GM19452 (cell line): ENCODE measurements around the gene CENPU.
A peak's percentile ranks its signal among the peaks of the same experiment; 100 is the strongest.
"Not testable (repeated sequence)": the region's sequence is repeated elsewhere in the genome, so short reads cannot be mapped to it uniquely, and the experiment has no call there.

Experiments used
- ATAC-seq: cut with Tn5 transposase; IDR thresholded peaks from one replicate; pipeline ENCODE4 v1.9.1; 2021; ENCODE audit not compliant: unreplicated experiment

Gene CENPU, protein sequence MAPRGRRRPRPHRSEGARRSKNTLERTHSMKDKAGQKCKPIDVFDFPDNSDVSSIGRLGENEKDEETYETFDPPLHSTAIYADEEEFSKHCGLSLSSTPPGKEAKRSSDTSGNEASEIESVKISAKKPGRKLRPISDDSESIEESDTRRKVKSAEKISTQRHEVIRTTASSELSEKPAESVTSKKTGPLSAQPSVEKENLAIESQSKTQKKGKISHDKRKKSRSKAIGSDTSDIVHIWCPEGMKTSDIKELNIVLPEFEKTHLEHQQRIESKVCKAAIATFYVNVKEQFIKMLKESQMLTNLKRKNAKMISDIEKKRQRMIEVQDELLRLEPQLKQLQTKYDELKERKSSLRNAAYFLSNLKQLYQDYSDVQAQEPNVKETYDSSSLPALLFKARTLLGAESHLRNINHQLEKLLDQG

GRCh38 chr4:184733654-184734524, at the start of gene CENPU:
TSS of gene CENPU (minus strand) at chr4:184734096. CDS start at chr4:184734062, 34 bp downstream.
- ATAC-seq, result peak; percentile 91

DNA sequence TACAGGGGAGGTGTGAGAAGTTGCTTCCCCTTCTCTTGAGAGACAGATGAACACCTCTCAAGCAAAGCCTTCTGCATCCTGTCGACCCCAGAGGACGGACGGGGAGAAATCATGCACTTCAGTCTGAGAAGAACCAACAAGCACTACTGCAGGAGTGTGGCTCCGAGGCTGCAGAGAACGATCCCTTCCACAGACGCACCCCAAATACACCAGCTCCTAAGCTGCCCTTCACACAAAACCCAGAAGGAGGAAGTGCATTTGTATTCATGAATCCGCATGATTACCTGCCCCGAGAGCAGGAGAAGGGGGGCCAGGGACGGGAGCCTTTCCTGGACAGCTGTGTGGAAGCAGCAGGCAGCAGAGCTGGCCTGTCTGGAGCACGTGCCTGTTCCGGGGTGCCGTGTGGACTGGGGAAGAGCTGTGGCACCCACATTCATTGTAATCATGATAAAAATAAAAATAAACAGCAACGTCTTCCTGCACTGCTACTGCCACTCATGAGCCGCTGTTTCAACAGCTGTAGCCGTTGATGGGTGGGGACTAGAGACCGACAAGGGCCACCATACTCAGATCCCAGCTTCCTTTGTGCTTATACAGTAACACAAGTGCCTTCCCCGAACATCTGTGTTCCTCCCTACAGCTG, 49.0 kb upstream of the CENPU start:
- ATAC-seq, result no peak

- not testable (repeated sequence) for ATAC-seq
These were observed 45.3 kb upstream of the CENPU start for GRCh38 chr4:184779160-184779559.

GRCh38 chr4:184778325-184778724, 44.4 kb upstream of the CENPU start:
- no peak for ATAC-seq

DNA sequence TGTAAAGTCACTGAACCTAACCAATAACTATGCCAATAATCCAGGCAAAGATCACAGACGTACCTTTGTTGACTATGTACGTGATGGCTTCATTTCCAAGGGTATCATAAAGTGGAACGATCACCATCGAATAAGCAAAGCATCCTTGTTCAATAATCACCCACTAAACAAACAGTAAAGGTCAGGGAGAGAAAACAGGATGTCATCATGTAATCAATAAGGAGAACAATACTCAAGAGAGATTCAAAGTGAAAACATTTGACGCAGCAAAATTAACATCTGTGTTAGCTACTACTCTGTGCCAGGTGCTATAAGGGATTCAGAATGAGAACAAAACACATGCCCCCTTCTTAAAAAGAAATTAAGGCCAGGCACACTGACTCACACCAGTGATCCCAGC, 42.9 kb upstream of the CENPU start:
- no peak for ATAC-seq

DNA sequence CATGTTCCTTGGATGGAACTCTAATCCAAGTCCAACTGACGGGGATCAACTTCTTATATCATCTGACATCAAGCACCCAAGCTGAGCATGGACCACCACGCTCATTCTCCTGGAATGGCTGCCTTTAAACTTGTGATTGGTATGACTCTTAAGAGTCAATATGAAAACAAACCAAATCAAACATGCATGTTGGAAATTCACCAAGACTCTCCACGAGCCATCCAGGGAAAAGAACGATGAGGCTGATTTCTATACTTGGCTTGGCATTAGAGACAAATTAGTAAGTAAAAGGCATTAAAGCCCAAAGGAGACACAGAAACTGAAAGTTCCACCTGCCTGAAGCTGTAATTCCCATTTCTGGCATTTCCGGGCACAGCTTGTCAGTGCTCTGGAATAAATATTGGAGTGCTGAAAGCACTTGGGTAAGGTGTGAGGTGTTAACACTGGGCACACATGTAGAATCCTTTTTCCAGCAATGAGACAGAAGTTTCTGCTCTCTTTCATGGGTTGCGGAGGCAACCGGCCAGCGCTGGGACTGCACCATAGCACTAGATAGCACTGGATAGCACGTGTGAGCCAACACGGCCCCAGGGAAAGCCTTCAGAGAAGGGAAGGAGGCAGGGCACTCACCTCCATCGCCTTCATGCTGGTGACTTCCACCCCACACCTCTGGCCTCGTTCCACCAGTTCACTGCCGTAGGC, 42.1 kb upstream of the CENPU start:
- ATAC-seq, result no peak

GRCh38 chr4:184774152-184774551, 40.3 kb upstream of the CENPU start:
- ATAC-seq, result no peak

DNA sequence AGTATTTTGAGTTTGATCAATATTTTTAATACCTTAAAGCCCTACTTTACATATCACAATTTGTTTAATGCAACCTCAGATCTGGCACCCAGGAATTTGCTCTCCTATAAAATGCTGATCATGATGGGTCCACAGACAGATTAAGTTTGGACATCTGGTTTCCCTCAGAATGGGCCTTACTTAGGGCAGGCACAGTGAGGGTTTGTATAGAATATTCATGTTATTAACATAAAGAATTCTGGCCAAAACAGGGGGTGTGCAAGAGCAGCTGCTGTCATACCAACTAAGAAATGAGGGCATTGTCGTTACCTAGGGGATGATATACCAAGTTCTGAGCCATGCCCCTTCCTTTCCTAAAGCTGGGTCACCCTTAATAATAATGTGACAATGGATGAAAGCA, 37.5 kb upstream of the CENPU start:
- ATAC-seq, result no peak

DNA sequence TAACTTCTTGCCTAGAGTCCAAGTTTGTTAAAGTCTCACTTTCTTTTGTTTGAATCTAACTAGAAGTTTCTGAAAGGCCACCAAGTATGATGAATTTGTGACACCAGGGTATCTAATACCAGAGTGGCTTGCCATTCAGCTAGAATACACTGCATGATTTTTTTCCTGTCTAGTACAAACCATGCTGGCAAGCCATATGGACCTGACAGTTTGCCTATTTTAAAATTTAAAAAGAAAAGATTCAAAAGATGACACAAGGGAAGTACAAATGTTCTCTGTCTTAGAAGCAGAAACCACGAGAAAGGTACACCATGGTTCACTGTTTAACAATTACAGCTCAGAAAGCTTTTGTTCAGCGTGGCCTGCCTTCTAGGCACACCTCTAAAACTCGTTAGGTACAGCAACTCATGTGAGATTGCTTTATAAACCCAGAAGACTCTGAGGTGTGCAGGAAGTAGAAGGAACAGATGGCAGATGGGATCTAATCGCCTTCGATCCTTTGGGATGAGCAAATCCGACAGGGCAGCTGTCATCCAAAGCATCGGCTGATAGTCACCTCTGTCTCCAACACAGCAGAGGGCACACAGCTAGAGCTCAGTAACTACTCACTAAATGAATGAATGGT, 35.4 kb upstream of the CENPU start:
- no peak for ATAC-seq

GRCh38 chr4:184768296-184768695, 34.4 kb upstream of the CENPU start:
- ATAC-seq, result no peak

DNA sequence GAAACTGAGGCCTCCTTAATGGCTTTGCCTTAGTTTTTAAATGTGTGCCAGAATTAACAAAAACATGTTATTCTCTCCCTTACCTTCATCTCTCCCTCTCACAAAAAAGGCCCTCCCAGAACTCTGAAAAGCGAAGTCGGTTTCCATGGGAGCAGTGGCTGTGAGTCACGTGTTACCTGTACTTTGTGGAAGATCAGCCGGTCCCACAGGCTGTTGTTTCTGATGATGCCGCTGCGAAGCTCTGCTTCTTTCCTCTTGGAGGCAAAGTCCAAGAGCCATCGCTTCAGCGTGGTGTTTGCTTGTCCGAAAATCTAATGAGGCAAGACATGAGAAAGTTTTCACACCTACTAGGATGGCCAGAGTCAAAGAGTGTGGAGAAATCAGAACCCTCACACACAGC, 32.5 kb upstream of the CENPU start:
- no peak for ATAC-seq

DNA sequence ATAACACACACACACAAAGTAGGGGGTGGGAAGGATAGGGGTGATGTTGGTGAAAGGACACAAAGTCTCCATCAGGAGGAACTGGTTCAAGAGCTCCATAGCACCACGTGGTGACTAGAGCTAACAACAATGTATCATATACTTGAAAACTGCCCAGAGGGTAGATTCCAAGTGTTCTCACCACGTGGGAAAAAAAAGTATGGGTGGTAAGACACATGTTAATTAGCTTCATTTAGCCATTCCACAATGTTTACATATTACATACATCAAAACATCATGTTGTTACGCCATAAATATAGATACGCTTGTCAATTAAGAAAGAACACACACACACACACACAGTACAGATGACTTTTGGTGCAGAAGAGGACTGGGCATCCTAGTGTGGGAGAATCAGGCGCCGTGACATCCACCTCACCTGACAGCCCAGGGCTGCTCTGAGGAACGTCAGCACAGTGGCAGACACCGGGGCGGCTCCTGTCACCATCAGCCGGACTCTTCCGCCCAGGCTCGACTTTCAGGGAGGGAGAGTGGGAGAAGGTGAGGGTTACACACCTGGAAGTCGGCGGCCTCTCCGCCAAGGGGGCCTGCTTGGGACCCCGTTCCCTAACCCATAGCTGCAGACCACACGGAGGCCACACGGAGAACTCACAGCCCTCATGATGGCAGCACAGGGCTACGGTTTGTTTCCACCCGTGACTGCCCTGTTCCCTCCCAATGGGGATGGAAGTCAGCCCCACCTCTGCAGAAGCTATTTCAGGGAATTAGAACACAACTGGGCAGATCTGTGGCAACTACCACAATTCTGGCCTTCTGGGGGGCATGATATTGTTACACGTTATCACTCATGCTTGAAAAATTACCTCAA, 31.8 kb upstream of the CENPU start:
- ATAC-seq, result no peak

DNA sequence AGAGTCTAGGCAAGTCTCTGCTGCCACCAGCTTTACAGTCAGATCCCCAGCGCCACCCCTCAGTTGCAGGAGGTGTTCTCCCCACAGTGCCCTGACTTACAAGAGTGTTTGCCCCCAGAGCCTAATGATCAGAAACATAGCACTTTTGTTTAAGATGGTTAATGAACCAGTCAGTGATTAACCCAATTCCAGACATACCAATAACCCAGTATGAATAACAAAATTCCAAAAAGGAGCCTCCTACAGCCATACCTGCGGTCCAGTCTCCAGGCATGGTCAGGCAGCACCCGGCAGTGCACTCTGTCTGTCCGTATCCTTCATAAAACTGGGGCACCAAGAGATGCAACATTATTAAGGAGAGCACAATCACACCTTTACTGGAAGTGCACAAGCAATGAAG, 30.7 kb upstream of the CENPU start:
- no peak for ATAC-seq

DNA sequence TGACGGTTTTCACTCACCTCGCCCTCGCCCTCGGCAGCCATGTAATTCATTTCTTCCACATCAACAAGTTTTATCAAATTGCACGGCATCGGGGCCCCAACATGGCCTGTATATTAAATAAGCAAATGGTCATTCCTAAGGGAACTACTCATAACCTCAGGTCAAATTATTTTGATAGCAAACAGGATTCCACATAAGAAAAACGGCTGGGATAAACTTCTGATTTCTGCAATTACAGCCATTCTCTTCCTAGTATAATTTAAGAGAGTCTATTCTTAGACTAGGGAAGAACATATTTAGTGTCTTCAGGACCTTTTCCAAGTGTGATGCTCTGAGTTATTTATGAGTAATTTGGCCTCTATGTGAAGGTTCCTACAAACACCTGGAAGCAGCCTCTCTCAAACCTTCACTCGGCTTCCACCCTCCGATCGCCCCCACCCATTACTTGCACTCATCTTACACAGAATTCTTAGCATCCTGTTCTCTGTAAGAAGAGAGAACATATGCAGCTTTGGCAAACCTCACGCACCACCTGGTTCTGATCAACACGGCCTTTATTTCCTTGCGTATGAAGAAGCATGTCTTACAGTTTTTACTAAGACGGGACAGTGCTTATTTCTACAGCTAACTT, 29.4 kb upstream of the CENPU start:
- ATAC-seq, result no peak

DNA sequence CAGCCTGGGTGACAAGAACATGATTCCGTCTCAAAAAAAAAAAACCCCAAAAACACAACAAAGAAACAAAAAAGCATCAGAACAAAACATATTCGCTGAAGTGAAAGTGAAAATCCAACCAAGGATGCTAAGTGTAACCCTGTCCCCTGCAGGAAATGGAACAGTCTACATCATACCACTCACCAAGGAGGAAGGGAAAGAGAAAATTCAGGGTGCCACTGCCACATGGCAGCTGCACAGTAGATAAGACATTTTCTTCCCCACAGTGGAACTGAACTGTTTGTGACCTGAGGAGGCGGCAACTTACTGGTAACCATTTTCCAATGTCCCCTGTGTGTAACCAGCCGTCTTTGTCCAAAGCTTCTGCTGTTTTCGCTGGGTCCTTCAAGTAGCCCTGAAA, 28.2 kb upstream of the CENPU start:
- peak; percentile 94 for ATAC-seq

DNA sequence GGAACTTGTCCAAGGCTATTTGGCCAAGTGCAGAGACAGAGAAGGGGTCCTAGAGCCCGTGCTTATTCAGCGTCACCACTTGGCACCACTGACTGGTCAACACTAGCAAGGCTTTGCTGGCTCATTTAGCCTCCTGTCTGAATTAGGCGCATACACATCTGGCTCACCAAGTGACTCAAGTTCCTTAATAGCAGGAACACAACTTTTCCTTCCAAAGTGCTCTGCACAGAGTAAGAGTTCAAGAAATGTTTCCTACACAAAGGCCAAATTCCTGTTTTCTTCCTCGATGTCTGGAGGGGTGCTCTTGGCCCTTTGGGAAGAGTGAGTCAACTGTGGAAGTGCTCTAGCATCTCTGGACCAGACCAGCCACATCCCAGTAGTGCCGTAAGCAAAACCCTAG, 26.8 kb upstream of the CENPU start:
- no peak for ATAC-seq

GRCh38 chr4:184757810-184758209, 23.9 kb upstream of the CENPU start:
- ATAC-seq, result no peak

DNA sequence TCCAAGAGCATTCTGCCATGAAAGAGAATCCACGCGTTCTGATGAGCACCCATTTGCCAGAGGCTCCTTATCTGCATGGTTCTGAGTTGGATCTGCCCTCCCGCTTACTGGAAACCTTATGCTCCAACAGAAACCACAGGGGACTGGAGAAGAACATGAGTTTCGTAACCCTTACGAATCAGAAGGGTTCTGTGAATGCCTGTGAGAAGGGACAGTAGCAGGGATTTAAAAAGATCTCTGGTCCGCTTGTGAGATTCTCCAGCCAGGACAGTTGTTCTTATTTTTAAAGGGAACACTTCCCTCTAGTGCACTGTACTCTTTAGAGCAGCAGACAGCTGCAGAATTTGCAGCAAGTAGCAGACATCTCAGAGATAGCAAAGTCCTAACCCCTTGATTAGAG, 22.5 kb upstream of the CENPU start:
- ATAC-seq, result no peak

DNA sequence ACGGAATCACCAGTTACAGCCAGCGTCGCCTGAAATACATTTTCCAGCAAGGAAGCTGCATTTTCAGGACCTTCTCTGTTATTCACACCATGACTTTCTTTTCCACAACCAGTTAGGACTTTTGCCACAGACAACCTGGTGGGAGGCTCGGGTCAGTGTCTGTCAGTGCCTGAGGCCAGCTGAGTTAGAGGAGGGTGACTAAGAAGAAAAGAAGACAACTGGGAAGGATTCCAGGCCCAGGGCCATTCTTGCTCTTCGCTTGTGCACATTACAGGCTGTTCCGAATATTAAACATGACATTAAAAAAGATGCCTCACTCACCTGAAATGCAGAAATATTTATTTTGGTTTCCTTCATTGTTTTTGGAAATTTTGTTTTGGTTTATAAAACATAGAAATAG, 21.4 kb upstream of the CENPU start:
- no peak for ATAC-seq
